GM23338 (cell line): ENCODE measurements around the gene KCNN2. TPM values are rescaled to one million over a fixed set of nuclear protein-coding genes. Genes with fewer than 3 reads are reported as not detected.

Source experiments
- ATAC-seq: fragments of 200-7000 bp; cut with Tn5 transposase; 3 replicates; pipeline ENCODE4 v1.9.1; 2020
- DNase-seq: peaks from one replicate; pipeline ENCODE4 v3.0.0-alpha.2; 2015; ENCODE audit warnings: low spot score
- H2AFZ ChIP-seq: fragments of 200-600 bp; sonication (generic); 2 replicates; pipeline ENCODE4 v1.8.0; 2016; ENCODE audit warnings: antibody characterized with exemption, mild to moderate bottlenecking, moderate library complexity
- H3F3A ChIP-seq: fragments of 200-600 bp; sonication (generic); replicated peaks from 2 replicates; pipeline ENCODE4 v1.8.0; 2017; ENCODE audit warnings: antibody characterized with exemption, mixed run types, low read depth
- H3K27ac ChIP-seq: fragments of 200-600 bp; sonication (generic); 2 replicates; pipeline ENCODE4 v1.6.1; 2016; ENCODE audit warnings: low read depth
- H3K27me3 ChIP-seq: fragments of 200-600 bp; sonication (generic); 2 replicates; pipeline ENCODE4 v1.8.0; 2016; ENCODE audit warnings: mild to moderate bottlenecking, mixed run types, moderate library complexity; ENCODE audit not compliant: insufficient read depth
- H3K36me3 ChIP-seq: fragments of 200-600 bp; sonication (generic); 2 replicates; pipeline ENCODE4 v1.8.0; 2016; ENCODE audit warnings: mild to moderate bottlenecking; ENCODE audit not compliant: insufficient read depth
- H3K4me1 ChIP-seq: fragments of 200-600 bp; sonication (generic); 2 replicates; pipeline ENCODE4 v1.8.0; 2016; ENCODE audit warnings: mild to moderate bottlenecking, moderate library complexity; ENCODE audit not compliant: insufficient read depth
- H3K4me2 ChIP-seq: fragments of 200-600 bp; sonication (generic); 2 replicates; pipeline ENCODE4 v1.7.1; 2017; ENCODE audit warnings: mixed run types
- H3K4me3 ChIP-seq: fragments of 200-600 bp; sonication (generic); 2 replicates; pipeline ENCODE4 v1.6.1; 2016; ENCODE audit warnings: mixed run types
- H3K79me2 ChIP-seq: fragments of 200-600 bp; sonication (generic); replicated peaks from 2 replicates; pipeline ENCODE4 v1.8.0; 2017; ENCODE audit warnings: mild to moderate bottlenecking; ENCODE audit not compliant: insufficient read depth
- H3K9me2 ChIP-seq: fragments of 200-600 bp; sonication (generic); 2 replicates; pipeline ENCODE4 v1.8.0; 2017; ENCODE audit not compliant: insufficient read depth
- H4K20me1 ChIP-seq: fragments of 200-600 bp; sonication (generic); replicated peaks from 2 replicates; pipeline ENCODE4 v1.8.0; 2017; ENCODE audit warnings: mild to moderate bottlenecking; ENCODE audit not compliant: insufficient read depth
- H3K27ac Mint-ChIP-seq: 2 replicates; pipeline ENCODE4 v1.8.0; 2020; ENCODE audit warnings: inconsistent platforms, mild to moderate bottlenecking, moderate library complexity, mixed read lengths
- H3K27me3 Mint-ChIP-seq: 3 replicates; pipeline ENCODE4 v1.8.0; 2022; ENCODE audit warnings: low read depth, mild to moderate bottlenecking, moderate library complexity, mixed read lengths, inconsistent platforms; ENCODE audit not compliant: insufficient read depth, poor library complexity
- H3K36me3 Mint-ChIP-seq: 3 replicates; pipeline ENCODE4 v1.8.0; 2021; ENCODE audit warnings: low read depth, mild to moderate bottlenecking, inconsistent platforms, moderate library complexity, mixed read lengths
- H3K4me1 Mint-ChIP-seq: 3 replicates; pipeline ENCODE4 v1.8.0; 2020; ENCODE audit warnings: mild to moderate bottlenecking, inconsistent platforms, mixed read lengths
- H3K4me3 Mint-ChIP-seq: 3 replicates; pipeline ENCODE4 v1.8.0; 2021; ENCODE audit warnings: moderate library complexity, mild to moderate bottlenecking, inconsistent platforms, mixed read lengths
- H3K9me3 Mint-ChIP-seq: 3 replicates; pipeline ENCODE4 v1.8.0; 2020; ENCODE audit warnings: moderate library complexity, mild to moderate bottlenecking, inconsistent platforms, mixed read lengths
- CREB1 ChIP-seq: fragments of 250-450 bp; sonication (Bioruptor Pico); IDR thresholded peaks from 2 replicates; pipeline ENCODE4 v1.5.0; 2020; ENCODE audit warnings: low read depth, mild to moderate bottlenecking, moderate library complexity
- EZH2 ChIP-seq: fragments of 200-600 bp; sonication (generic); IDR thresholded peaks from one replicate; pipeline ENCODE4 v1.8.0; 2017; ENCODE audit warnings: antibody characterized with exemption, mild to moderate bottlenecking, low read depth; ENCODE audit not compliant: unreplicated experiment
- EZH2phosphoT487 ChIP-seq: fragments of 200-600 bp; sonication (generic); IDR thresholded peaks from one replicate; pipeline ENCODE4 v1.8.1; 2018; ENCODE audit warnings: antibody characterized with exemption; ENCODE audit not compliant: unreplicated experiment
- JUNB ChIP-seq: IDR thresholded peaks from one replicate; pipeline ENCODE4 v1.6.1; 2016; ENCODE audit warnings: antibody characterized with exemption; ENCODE audit not compliant: unreplicated experiment
- NANOG ChIP-seq: IDR thresholded peaks from 2 replicates; pipeline ENCODE4 v1.6.1; 2016; ENCODE audit warnings: antibody characterized with exemption, borderline replicate concordance
- POLR2AphosphoS5 ChIP-seq: IDR thresholded peaks from 2 replicates; pipeline ENCODE4 v1.6.1; 2016; ENCODE audit warnings: antibody characterized with exemption, low read depth
- REST ChIP-seq: IDR thresholded peaks from one replicate; pipeline ENCODE4 v1.6.1; 2018; ENCODE audit warnings: antibody characterized with exemption; ENCODE audit not compliant: unreplicated experiment
- STAT1 ChIP-seq: IDR thresholded peaks from one replicate; pipeline ENCODE4 v1.6.1; 2016; ENCODE audit warnings: antibody characterized with exemption; ENCODE audit not compliant: unreplicated experiment
- ZNF114 ChIP-seq: fragments of 250-450 bp; sonication (Bioruptor Pico); IDR thresholded peaks from 2 replicates; pipeline ENCODE4 v1.5.0; 2020; ENCODE audit warnings: mild to moderate bottlenecking, moderate library complexity
- ZNF331 ChIP-seq: fragments of 250-450 bp; sonication (Bioruptor Pico); IDR thresholded peaks from 2 replicates; pipeline ENCODE4 v1.5.0; 2020; ENCODE audit warnings: low read depth, mild to moderate bottlenecking, moderate library complexity
- ZNF462 ChIP-seq: fragments of 250-450 bp; sonication (Bioruptor Pico); IDR thresholded peaks from 2 replicates; pipeline ENCODE4 v1.5.0; 2020; ENCODE audit warnings: mild to moderate bottlenecking, moderate library complexity
- polyA plus RNA-seq: library from polyadenylated mRNA; unstranded; fragments of >200 nt; fragmentation: Nextera tagmentation; extraction: Ambion mirVana; gene quantifications from 2 replicates; pipeline ENCODE4 v1.2.1, GENCODE V29; 2016
- total RNA-seq: library from RNA; depleted of rRNA; stranded (reverse); fragments of >200 nt; shearing (Covaris generic); gene quantifications from 2 replicates; pipeline ENCODE4 v1.2.3, GENCODE V29; 2014
- TF ChIP-seq, protein P1 (sequence below): IDR thresholded peaks from 2 replicates; pipeline ENCODE4 v1.6.1; 2016; ENCODE audit warnings: antibody characterized with exemption
- TF ChIP-seq, protein P2 (sequence below), 2 experiments: fragments of 200-600 bp in 1 of 2; sonication (generic) in 1 of 2; conservative IDR thresholded peaks; 2 replicates each; pipeline versions ENCODE4 v1.5.1 to v1.6.1; 2016 to 2017; ENCODE audit warnings: antibody characterized with exemption in 2 of 2, low read depth in 2 of 2, mild to moderate bottlenecking in 2 of 2, moderate library complexity in 1 of 2

KCNN2 gene
- total and polyA plus RNA-seq, 2 experiments from 2014 or later, result 14.7 to 15.9 TPM

- TF ChIP-seq ZNF331 (CRISPR knock-in tag), result no peak
- TF ChIP-seq CREB1 (CRISPR knock-in tag), result no peak
- no peak for TF ChIP-seq EZH2phosphoT487
- TF ChIP-seq, protein P1, sequence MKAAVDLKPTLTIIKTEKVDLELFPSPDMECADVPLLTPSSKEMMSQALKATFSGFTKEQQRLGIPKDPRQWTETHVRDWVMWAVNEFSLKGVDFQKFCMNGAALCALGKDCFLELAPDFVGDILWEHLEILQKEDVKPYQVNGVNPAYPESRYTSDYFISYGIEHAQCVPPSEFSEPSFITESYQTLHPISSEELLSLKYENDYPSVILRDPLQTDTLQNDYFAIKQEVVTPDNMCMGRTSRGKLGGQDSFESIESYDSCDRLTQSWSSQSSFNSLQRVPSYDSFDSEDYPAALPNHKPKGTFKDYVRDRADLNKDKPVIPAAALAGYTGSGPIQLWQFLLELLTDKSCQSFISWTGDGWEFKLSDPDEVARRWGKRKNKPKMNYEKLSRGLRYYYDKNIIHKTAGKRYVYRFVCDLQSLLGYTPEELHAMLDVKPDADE, result no peak
- TF ChIP-seq JUNB, result no peak
- no peak for TF ChIP-seq ZNF114
- no peak for TF ChIP-seq NANOG
- TF ChIP-seq EZH2, result no peak
- no peak for TF ChIP-seq POLR2AphosphoS5
- TF ChIP-seq REST, result no peak
- TF ChIP-seq ZNF462 (CRISPR knock-in tag), result no peak
- TF ChIP-seq, protein P2, sequence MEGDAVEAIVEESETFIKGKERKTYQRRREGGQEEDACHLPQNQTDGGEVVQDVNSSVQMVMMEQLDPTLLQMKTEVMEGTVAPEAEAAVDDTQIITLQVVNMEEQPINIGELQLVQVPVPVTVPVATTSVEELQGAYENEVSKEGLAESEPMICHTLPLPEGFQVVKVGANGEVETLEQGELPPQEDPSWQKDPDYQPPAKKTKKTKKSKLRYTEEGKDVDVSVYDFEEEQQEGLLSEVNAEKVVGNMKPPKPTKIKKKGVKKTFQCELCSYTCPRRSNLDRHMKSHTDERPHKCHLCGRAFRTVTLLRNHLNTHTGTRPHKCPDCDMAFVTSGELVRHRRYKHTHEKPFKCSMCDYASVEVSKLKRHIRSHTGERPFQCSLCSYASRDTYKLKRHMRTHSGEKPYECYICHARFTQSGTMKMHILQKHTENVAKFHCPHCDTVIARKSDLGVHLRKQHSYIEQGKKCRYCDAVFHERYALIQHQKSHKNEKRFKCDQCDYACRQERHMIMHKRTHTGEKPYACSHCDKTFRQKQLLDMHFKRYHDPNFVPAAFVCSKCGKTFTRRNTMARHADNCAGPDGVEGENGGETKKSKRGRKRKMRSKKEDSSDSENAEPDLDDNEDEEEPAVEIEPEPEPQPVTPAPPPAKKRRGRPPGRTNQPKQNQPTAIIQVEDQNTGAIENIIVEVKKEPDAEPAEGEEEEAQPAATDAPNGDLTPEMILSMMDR (conservative IDR thresholded peaks at IDR 0.05; ENCODE audit: low read depth in 2 of 2), result no peak
- no peak for TF ChIP-seq STAT1
- H3K36me3 ChIP-seq, result no peaks in the 10 kb centered on the region
- no peaks in the 10 kb centered on the region for H3K27me3 ChIP-seq
- no peaks in the 10 kb centered on the region for H4K20me1 ChIP-seq
- no peaks in the 10 kb centered on the region for H3F3A ChIP-seq
- H3K27ac ChIP-seq, result 0 out of 2 replicates have a peak overlapping the region, but pooled peaks have one; percentile 40
- Mint-ChIP-seq H3K4me3 (peak overlapping the region; percentile 36), H3K36me3 (peaks cover 29% of the 10 kb centered on the region), H3K27ac (peak overlapping the region; percentile 80), H3K27me3 (no peaks in the 10 kb centered on the region), H3K9me3 (peaks cover 16% of the 10 kb centered on the region; the same call in 2 of the 3 replicates), H3K4me1 (peaks cover 47% of the 10 kb centered on the region)
- ATAC-seq (peak; percentile 65), DNase-seq (no peak)
- no peak overlapping the region for H3K4me3 ChIP-seq
- H3K4me1 ChIP-seq, result peaks cover 51% of the 10 kb centered on the region
- H3K4me2 ChIP-seq, result peak overlapping the region; percentile 63; the same call in 1 of the 2 replicates
- H3K79me2 ChIP-seq, result peaks cover 90% of the 10 kb centered on the region
- H2AFZ ChIP-seq, result no peak overlapping the region
- no peaks in the 10 kb centered on the region for H3K9me2 ChIP-seq
Observed at GRCh38 chr5:114434396-114435219, 72.7 kb downstream of the KCNN2 start.
